HEK293 (cell line): Measurements from ENCODE around the gene TBX6.
A peak's percentile ranks its signal among the peaks of the same experiment; 100 is the strongest.

Experiments
- CTCF ChIA-PET: fragments of 350-600 bp; formaldehyde crosslinking; extraction: SDS; loops from one replicate; lab custom pipeline; 2021; ENCODE audit warnings: antibody characterized with exemption; lab: Yijun Ruan, JAX
- POLR2A ChIA-PET: fragments of 300-600 bp; formaldehyde crosslinking; extraction: SDS; loops from one replicate; lab custom pipeline; 2020; ENCODE audit warnings: antibody characterized with exemption, inconsistent platforms; lab: Yijun Ruan, JAX
- H3K27ac ChIP-seq: fragments of 200-500 bp; sonication (Bioruptor generic); 2 replicates; pipeline ENCODE4 v1.5.1; 2014; ENCODE audit warnings: low read depth, low read length, control low read depth, inconsistent platforms; ENCODE audit errors: extremely low read depth
- H3K36me3 ChIP-seq, 2 experiments: fragments of 200-500 bp in 1 of 2; sonication (Bioruptor generic) in 1 of 2; 1 replicate in 1 of 2; 2 replicates in 1 of 2; pipeline ENCODE4 v1.5.1; 2014 to 2017; ENCODE audit warnings: inconsistent platforms in 2 of 2, low read length in 2 of 2; ENCODE audit not compliant: control insufficient read depth in 2 of 2, insufficient read depth in 1 of 2
- H3K4me1 ChIP-seq: fragments of 200-500 bp; sonication (Bioruptor generic); 2 replicates; pipeline ENCODE4 v1.5.1; 2014; ENCODE audit warnings: mild to moderate bottlenecking, low read length, inconsistent platforms; ENCODE audit not compliant: control insufficient read depth, insufficient read depth
- H3K4me3 ChIP-seq: 2 replicates; pipeline ENCODE4 v1.5.1; 2011; ENCODE audit warnings: low read depth, mild to moderate bottlenecking, control low read depth, low read length, moderate library complexity
- H3K9me3 ChIP-seq: fragments of 200-500 bp; sonication (Bioruptor generic); 2 replicates; pipeline ENCODE4 v1.5.1; 2014; ENCODE audit warnings: low read depth, low read length, inconsistent platforms; ENCODE audit not compliant: control insufficient read depth, insufficient read depth
- AEBP2 ChIP-seq: fragments of 450-650 bp; formaldehyde crosslinking; IDR thresholded peaks from 2 replicates; pipeline ENCODE4 v1.5.1; 2016; ENCODE audit warnings: missing biosample characterization, missing genetic modification characterization, borderline replicate concordance
- EGR2 ChIP-seq: fragments of 450-650 bp; formaldehyde crosslinking; IDR thresholded peaks from 2 replicates; pipeline ENCODE4 v1.5.1; 2016; ENCODE audit warnings: low read depth, missing biosample characterization, missing genetic modification characterization
- GLI4 ChIP-seq: fragments of 450-650 bp; formaldehyde crosslinking; IDR thresholded peaks from 2 replicates; pipeline ENCODE4 v1.5.1; 2016; ENCODE audit warnings: missing biosample characterization, missing genetic modification characterization
- INSM2 ChIP-seq: fragments of 450-650 bp; formaldehyde crosslinking; IDR thresholded peaks from 2 replicates; pipeline ENCODE4 v1.5.1; 2016; ENCODE audit warnings: missing biosample characterization, missing genetic modification characterization
- KLF10 ChIP-seq: fragments of 450-650 bp; IDR thresholded peaks from 2 replicates; pipeline ENCODE4 v1.5.1; 2018; ENCODE audit warnings: missing biosample characterization, mild to moderate bottlenecking, missing genetic modification characterization
- KLF17 ChIP-seq: fragments of 450-650 bp; formaldehyde crosslinking; IDR thresholded peaks from 2 replicates; pipeline ENCODE4 v1.5.1; 2016; ENCODE audit warnings: missing biosample characterization, missing genetic modification characterization
- OVOL3 ChIP-seq: fragments of 450-650 bp; formaldehyde crosslinking; IDR thresholded peaks from 2 replicates; pipeline ENCODE4 v1.5.1; 2016; ENCODE audit warnings: missing biosample characterization, missing genetic modification characterization
- SETDB1 ChIP-seq: IDR thresholded peaks from one replicate; pipeline ENCODE4 v1.6.1; 2017; ENCODE audit warnings: mild to moderate bottlenecking, low read length, moderate library complexity, mixed read lengths; ENCODE audit not compliant: insufficient read length
- TSHZ1 ChIP-seq: fragments of 450-650 bp; formaldehyde crosslinking; IDR thresholded peaks from 2 replicates; pipeline ENCODE4 v1.5.1; 2016; ENCODE audit warnings: missing biosample characterization, missing genetic modification characterization, borderline replicate concordance
- ZBTB20 ChIP-seq: fragments of 450-650 bp; formaldehyde crosslinking; IDR thresholded peaks from 2 replicates; pipeline ENCODE4 v1.5.1; 2016; ENCODE audit warnings: missing biosample characterization, missing genetic modification characterization
- ZNF10 ChIP-seq: fragments of 450-650 bp; formaldehyde crosslinking; IDR thresholded peaks from 2 replicates; pipeline ENCODE4 v1.5.1; 2017; ENCODE audit warnings: missing biosample characterization, missing genetic modification characterization
- ZNF121 ChIP-seq: fragments of 450-650 bp; formaldehyde crosslinking; IDR thresholded peaks from 2 replicates; pipeline ENCODE4 v1.5.1; 2016; ENCODE audit warnings: missing biosample characterization, missing genetic modification characterization
- ZNF175 ChIP-seq: fragments of 450-650 bp; formaldehyde crosslinking; IDR thresholded peaks from 2 replicates; pipeline ENCODE4 v1.5.1; 2016; ENCODE audit warnings: missing biosample characterization, missing genetic modification characterization
- ZNF184 ChIP-seq: fragments of 450-650 bp; IDR thresholded peaks from 2 replicates; pipeline ENCODE4 v1.5.1; 2018; ENCODE audit warnings: missing biosample characterization, mild to moderate bottlenecking, missing genetic modification characterization
- ZNF280C ChIP-seq: fragments of 450-650 bp; formaldehyde crosslinking; IDR thresholded peaks from 2 replicates; pipeline ENCODE4 v1.5.1; 2016; ENCODE audit warnings: missing biosample characterization, missing genetic modification characterization
- ZNF302 ChIP-seq: fragments of 450-650 bp; formaldehyde crosslinking; IDR thresholded peaks from 2 replicates; pipeline ENCODE4 v1.5.1; 2016; ENCODE audit warnings: missing biosample characterization, missing genetic modification characterization, low read depth
- ZNF335 ChIP-seq: fragments of 450-650 bp; formaldehyde crosslinking; conservative IDR thresholded peaks from 2 replicates; pipeline ENCODE4 v1.5.1; 2016; ENCODE audit warnings: missing biosample characterization, missing genetic modification characterization
- ZNF366 ChIP-seq: fragments of 450-650 bp; formaldehyde crosslinking; conservative IDR thresholded peaks from 2 replicates; pipeline ENCODE4 v1.5.1; 2016; ENCODE audit warnings: missing biosample characterization, missing genetic modification characterization
- ZNF521 ChIP-seq: fragments of 450-650 bp; formaldehyde crosslinking; IDR thresholded peaks from 2 replicates; pipeline ENCODE4 v1.5.1; 2017; ENCODE audit warnings: missing biosample characterization, mild to moderate bottlenecking, missing genetic modification characterization
- ZNF558 ChIP-seq: fragments of 450-650 bp; formaldehyde crosslinking; IDR thresholded peaks from 2 replicates; pipeline ENCODE4 v1.5.1; 2016; ENCODE audit warnings: missing biosample characterization, missing genetic modification characterization
- ZNF585B ChIP-seq: fragments of 450-650 bp; formaldehyde crosslinking; IDR thresholded peaks from 2 replicates; pipeline ENCODE4 v1.5.1; 2016; ENCODE audit warnings: missing biosample characterization, missing genetic modification characterization
- ZNF596 ChIP-seq: fragments of 450-650 bp; IDR thresholded peaks from 2 replicates; pipeline ENCODE4 v1.5.0; 2018; ENCODE audit warnings: missing biosample characterization, mild to moderate bottlenecking, missing genetic modification characterization, moderate library complexity
- ZNF639 ChIP-seq: fragments of 450-650 bp; formaldehyde crosslinking; IDR thresholded peaks from 2 replicates; pipeline ENCODE4 v1.5.1; 2016; ENCODE audit warnings: missing biosample characterization, missing genetic modification characterization
- ZNF654 ChIP-seq: fragments of 450-650 bp; formaldehyde crosslinking; IDR thresholded peaks from 2 replicates; pipeline ENCODE4 v1.5.1; 2016; ENCODE audit warnings: low read depth, missing biosample characterization, missing genetic modification characterization
- ZNF660 ChIP-seq: fragments of 450-650 bp; IDR thresholded peaks from 2 replicates; pipeline ENCODE4 v1.5.1; 2018; ENCODE audit warnings: missing biosample characterization, mild to moderate bottlenecking, missing genetic modification characterization
- ZSCAN30 ChIP-seq: fragments of 450-650 bp; IDR thresholded peaks from 2 replicates; pipeline ENCODE4 v1.5.1; 2018; ENCODE audit warnings: missing biosample characterization, mild to moderate bottlenecking, missing genetic modification characterization, moderate library complexity

The TBX6 gene

GRCh38 chr16:30092373-30093010 is 768 bp upstream of the TBX6 start:
- H3K9me3 ChIP-seq: no peaks in the 10 kb centered on the region
- peak overlapping the region; percentile 8; the same call in 1 of the 2 replicates for H3K27ac ChIP-seq
- ChIA-PET CTCF (interaction anchor here (0.6 to 5.0 kb wide), 25 partner anchors 10 to 1095 kb away, joined by 3 to 38 read pairs (median 4); partner anchors contain the start of genes DCTPP1, GDPD3, PPP4C and ZNF771), POLR2A (interaction anchor here (0.6 to 3.3 kb wide), 11 partner anchors 13 to 405 kb away, joined by 3 to 26 read pairs (median 3); partner anchors contain the start of genes ALDOA, CORO1A, PPP4C and ZNF771)
- no peak overlapping the region for H3K4me3 ChIP-seq
- H3K36me3 ChIP-seq: peaks cover 0 to 15% of the 10 kb centered on the region in 2 experiments; a peak in 1 of 3 replicates
- no peaks in the 10 kb centered on the region for H3K4me1 ChIP-seq
- TF ChIP-seq ZNF639 (tag by site-specific recombination) (0 out of 2 replicates have a peak, but pooled peaks have one; percentile 17), GLI4 (tag by site-specific recombination) (0 out of 2 replicates have a peak, but pooled peaks have one; percentile 48), SETDB1 (no peak), ZNF280C (tag by site-specific recombination) (no peak), ZNF302 (tag by site-specific recombination) (no peak), ZSCAN30 (tag by site-specific recombination) (peak; percentile 30), ZNF175 (tag by site-specific recombination) (no peak), ZNF660 (tag by site-specific recombination) (peak; percentile 65), ZNF121 (tag by site-specific recombination) (no peak), ZNF596 (no peak), INSM2 (tag by site-specific recombination) (peak; percentile 32; the same call in 1 of the 2 replicates), ZNF585B (tag by site-specific recombination) (no peak), ZNF366 (tag by site-specific recombination) (0 out of 2 replicates have a peak, but pooled peaks have one; percentile 51), ZNF184 (tag by site-specific recombination) (no peak), ZNF558 (tag by site-specific recombination) (no peak), AEBP2 (tag by site-specific recombination) (no peak), KLF17 (tag by site-specific recombination) (peak; percentile 49; the same call in 1 of the 2 replicates), OVOL3 (tag by site-specific recombination) (no peak), EGR2 (tag by site-specific recombination) (peak; percentile 72; the same call in 1 of the 2 replicates), ZNF654 (tag by site-specific recombination) (peak; percentile 40), KLF10 (tag by site-specific recombination) (peak; percentile 41; the same call in 1 of the 2 replicates), ZBTB20 (tag by site-specific recombination) (0 out of 2 replicates have a peak, but pooled peaks have one; percentile 31), ZNF10 (tag by site-specific recombination) (no peak), TSHZ1 (tag by site-specific recombination) (0 out of 2 replicates have a peak, but pooled peaks have one; percentile 28), ZNF521 (no peak), ZNF335 (tag by site-specific recombination) (peak; percentile 61)
